ENCODE results near the gene NR4A2. TPM values are rescaled to one million over a fixed set of nuclear protein-coding genes. Genes with fewer than 3 reads are reported as not detected.

The NR4A2 gene
- 0.08 TPM in 1 of 2 replicates, not detected in the other for total RNA-seq (ENCODE audit: low replicate concordance)

GRCh38 chr2:156332534-156333273 is at the start of gene NR4A2:
NR4A2 (minus strand) TSS chr2:156332721; CDS start chr2:156330186, 2,535 bp downstream.

Other genes with a start within 250 kb of the NR4A2 start
- gene GPD2, start 103.7 kb upstream of the NR4A2 start, total RNA-seq (ENCODE audit: low replicate concordance) = 38.4 and 40.7 TPM in 2 replicates

Data from smooth muscle cell of the coronary artery (primary cell).